ENCODE data around the gene FBXO44.

The FBXO44 gene

GRCh38 chr1:11659748-11660147 lies 5.1 kb downstream of the FBXO44 start:
- DNase-seq (ENCODE audit: low read depth), result no peak

- no peak for DNase-seq (ENCODE audit: low read depth)
Measured at GRCh38 chr1:11661103-11661502, 6.4 kb downstream of the FBXO44 start.

- DNase-seq (ENCODE audit: low read depth), result peak; percentile 35
Measured at GRCh38 chr1:11664336-11665065, 9.8 kb downstream of the FBXO44 start.

GRCh38 chr1:11668516-11668915 lies 13.8 kb downstream of the FBXO44 start:
- DNase-seq (ENCODE audit: low read depth), result no peak

GRCh38 chr1:11670747-11671146 lies 16.1 kb downstream of the FBXO44 start:
- no peak for DNase-seq (ENCODE audit: low read depth)

- DNase-seq (ENCODE audit: low read depth), result no peak
Measured at GRCh38 chr1:11671205-11671543, 16.5 kb downstream of the FBXO44 start.

- no peak for DNase-seq (ENCODE audit: low read depth)
Measured at GRCh38 chr1:11671544-11672286, 17.0 kb downstream of the FBXO44 start.

GRCh38 chr1:11673089-11673769 lies 18.6 kb downstream of the FBXO44 start:
- DNase-seq (ENCODE audit: low read depth), result no peak

GRCh38 chr1:11674488-11674887 lies 19.8 kb downstream of the FBXO44 start:
- no peak for DNase-seq (ENCODE audit: low read depth)

GRCh38 chr1:11675325-11675724 lies 20.6 kb downstream of the FBXO44 start:
- no peak for DNase-seq (ENCODE audit: low read depth)

- no peak for DNase-seq (ENCODE audit: low read depth)
Measured at GRCh38 chr1:11676386-11677103, 21.9 kb downstream of the FBXO44 start.

- no peak for DNase-seq (ENCODE audit: low read depth)
Measured at GRCh38 chr1:11678442-11678841, 23.8 kb downstream of the FBXO44 start.

GRCh38 chr1:11680270-11681070 lies 25.8 kb downstream of the FBXO44 start:
- DNase-seq (ENCODE audit: low read depth), result no peak

GRCh38 chr1:11681071-11681771 lies 26.5 kb downstream of the FBXO44 start, which contains the start of gene MAD2L2:
TSS of gene MAD2L2 (minus strand) at chr1:11681148. CDS start at chr1:11680601, 547 bp downstream.
- DNase-seq (ENCODE audit: low read depth), result peak; percentile 83

- DNase-seq (ENCODE audit: low read depth), result no peak
Measured at GRCh38 chr1:11682287-11682771, 27.7 kb downstream of the FBXO44 start.

- no peak for DNase-seq (ENCODE audit: low read depth)
Measured at GRCh38 chr1:11682799-11683198, 28.1 kb downstream of the FBXO44 start.

- DNase-seq (ENCODE audit: low read depth), result no peak
Measured at GRCh38 chr1:11684070-11684469, 29.4 kb downstream of the FBXO44 start.

- no peak for DNase-seq (ENCODE audit: low read depth)
Measured at GRCh38 chr1:11685210-11685752, 30.6 kb downstream of the FBXO44 start.

- no peak for DNase-seq (ENCODE audit: low read depth)
Measured at GRCh38 chr1:11688506-11688905, 33.8 kb downstream of the FBXO44 start.

Data from activated T-helper 1 cell treated with Interleukin-2 at 50 U/mL for 16 hours (primary cell).